CD14-positive monocyte (primary cell): ENCODE measurements around the gene HM13. TPM values are rescaled to one million over a fixed set of nuclear protein-coding genes. Genes with fewer than 3 reads are reported as not detected.

Experiments
- DNase-seq, 3 donors: peaks; one replicate each; pipeline ENCODE4 v3.0.0-alpha.2; 2011 to 2022
- H2AFZ ChIP-seq: 2 replicates; pipeline ENCODE4 v1.6.0; 2012; ENCODE audit warnings: mild to moderate bottlenecking, low read depth, low read length, inconsistent platforms; ENCODE audit not compliant: insufficient read depth, poor library complexity, severe bottlenecking
- H3K27ac ChIP-seq, 2 donors: 1 replicate in 1 of 2; 2 replicates in 1 of 2; pipeline ENCODE4 v1.5.1; 2012 to 2013; ENCODE audit warnings: low read length in 2 of 2, control low read depth in 1 of 2, inconsistent platforms in 1 of 2, low read depth in 1 of 2, mild to moderate bottlenecking in 1 of 2
- H3K27me3 ChIP-seq, 2 donors: one replicate each; pipeline versions ENCODE4 v1.6.0 to v1.6.1; 2011 to 2013; ENCODE audit warnings: low read length in 2 of 2; ENCODE audit not compliant: control insufficient read depth in 2 of 2, insufficient read depth in 2 of 2
- H3K36me3 ChIP-seq, 2 donors: replicated peaks in 1 of 2; 1 replicate in 1 of 2; 2 replicates in 1 of 2; pipeline versions ENCODE4 v1.5.1 to v1.6.1; 2012 to 2013; ENCODE audit warnings: low read length in 2 of 2, control low read depth in 1 of 2, inconsistent platforms in 1 of 2, mild to moderate bottlenecking in 1 of 2; ENCODE audit not compliant: insufficient read depth in 2 of 2, control insufficient read depth in 1 of 2
- H3K4me1 ChIP-seq, 2 donors: 1 replicate in 1 of 2; 2 replicates in 1 of 2; pipeline versions ENCODE4 v1.5.1 to v1.6.1; 2012 to 2013; ENCODE audit warnings: low read length in 2 of 2, control low read depth in 1 of 2, inconsistent platforms in 1 of 2, mild to moderate bottlenecking in 1 of 2, moderate library complexity in 1 of 2; ENCODE audit not compliant: insufficient read depth in 2 of 2, control insufficient read depth in 1 of 2
- H3K4me2 ChIP-seq: replicated peaks from 2 replicates; pipeline ENCODE3; 2012; ENCODE audit warnings: low read length, moderate library complexity, mild to moderate bottlenecking; ENCODE audit not compliant: poor library complexity, severe bottlenecking; ENCODE audit errors: extremely low read depth
- H3K4me3 ChIP-seq, 3 experiments: fragments of 200-600 bp in 1 of 3; sonication (generic) in 1 of 3; replicated peaks in 1 of 3; 1 replicate in 2 of 3; 2 replicates in 1 of 3; pipeline ENCODE4 v1.5.1; 2011 to 2013; ENCODE audit warnings: low read length in 3 of 3, mild to moderate bottlenecking in 3 of 3, control low read depth in 2 of 3, low read depth in 2 of 3, inconsistent platforms in 1 of 3, moderate library complexity in 1 of 3
- H3K79me2 ChIP-seq: 2 replicates; pipeline ENCODE4 v1.6.0; 2012; ENCODE audit warnings: mild to moderate bottlenecking, control low read depth, inconsistent platforms, low read length, moderate library complexity; ENCODE audit not compliant: insufficient read depth
- H3K9ac ChIP-seq: 2 replicates; pipeline ENCODE4 v1.6.0; 2017; ENCODE audit warnings: low read length, mild to moderate bottlenecking; ENCODE audit not compliant: insufficient read depth, poor library complexity, severe bottlenecking
- H3K9me3 ChIP-seq, 2 donors: replicated peaks in 1 of 2; 1 replicate in 1 of 2; 2 replicates in 1 of 2; pipeline versions ENCODE4 v1.5.1 to v1.6.1; 2012 to 2013; ENCODE audit warnings: low read length in 2 of 2, control low read depth in 1 of 2; ENCODE audit not compliant: control insufficient read depth in 1 of 2, insufficient read depth in 1 of 2
- H4K20me1 ChIP-seq: 2 replicates; pipeline ENCODE4 v1.6.0; 2012; ENCODE audit warnings: mild to moderate bottlenecking, low read length, control low read depth, moderate library complexity; ENCODE audit not compliant: insufficient read depth
- H3K27ac Mint-ChIP-seq, 7 donors: one replicate each; pipeline ENCODE4 v1.8.0; 2020; ENCODE audit warnings: mild to moderate bottlenecking in 7 of 7, mixed read lengths in 7 of 7, moderate library complexity in 6 of 7, inconsistent platforms in 2 of 7
- H3K27me3 Mint-ChIP-seq, 3 donors: one replicate each; pipeline ENCODE4 v1.8.0; 2021 to 2022; ENCODE audit warnings: low read depth in 3 of 3, mild to moderate bottlenecking in 3 of 3, mixed read lengths in 3 of 3, moderate library complexity in 3 of 3, inconsistent platforms in 1 of 3
- H3K36me3 Mint-ChIP-seq, 2 donors: one replicate each; pipeline ENCODE4 v1.8.0; 2020; ENCODE audit warnings: mixed read lengths in 2 of 2, inconsistent platforms in 1 of 2, mild to moderate bottlenecking in 1 of 2
- H3K4me1 Mint-ChIP-seq: one replicate; pipeline ENCODE4 v1.8.0; 2020; ENCODE audit warnings: mild to moderate bottlenecking, mixed read lengths
- H3K4me3 Mint-ChIP-seq, 2 donors: one replicate each; pipeline ENCODE4 v1.8.0; 2020; ENCODE audit warnings: mild to moderate bottlenecking in 2 of 2, mixed read lengths in 2 of 2, moderate library complexity in 1 of 2
- H3K9me3 Mint-ChIP-seq, 7 donors: one replicate each; pipeline ENCODE4 v1.8.0; 2020 to 2022; ENCODE audit warnings: mixed read lengths in 7 of 7, mild to moderate bottlenecking in 6 of 7, moderate library complexity in 6 of 7, inconsistent platforms in 2 of 7
- CTCF ChIP-seq: fragments of 200-600 bp; IDR thresholded peaks from one replicate; pipeline ENCODE4 v1.8.0; 2022; ENCODE audit warnings: antibody characterized with exemption, mild to moderate bottlenecking
- WGBS: methylation state at CpG from one replicate; pipeline ENCODE4 v1.1.5; 2013; ENCODE audit warnings: missing lambda C conversion rate; ENCODE audit not compliant: insufficient coverage; 5-methylcytosine and 5-hydroxymethylcytosine counted together
- intact Hi-C, 2 donors: fragments of 100-400 bp; cut with micrococcal nuclease; formaldehyde crosslinking; loops; one replicate each; pipeline versions ENCODE4 v1.15.0 to v1.15.1; 2023
- polyA plus RNA-seq, 3 donors: library from polyadenylated mRNA; depleted of rRNA in 1 of 3; unstranded in 2 of 3; stranded (reverse) in 1 of 3; fragments of 300-500 nt in 2 of 3; fragments of >200 nt in 1 of 3; fragmentation: Illumina TruSeq in 2 of 3; gene quantifications; 1 replicate in 2 of 3; 2 replicates in 1 of 3; pipeline ENCODE4 v1.2.3, GENCODE V29; 2012 to 2021

Gene HM13
- polyA plus RNA-seq, 3 donors = 199 to 329 (median 320) TPM

- Histone ChIP-seq H3K27ac (no peak overlapping the region), H4K20me1 (peaks cover 32% of the 10 kb centered on the region), H3K79me2 (no peaks in the 10 kb centered on the region), H3K9me3 (no peaks in the 10 kb centered on the region), H3K27me3 (no peaks in the 10 kb centered on the region), H3K4me1 (peaks cover 5 to 11% of the 10 kb centered on the region in 2 donors), H3K9ac (no peak overlapping the region), H2AFZ (no peak overlapping the region), H3K36me3 (peaks cover 62 to 88% of the 10 kb centered on the region in 2 donors), H3K4me3 (no peak overlapping the region), H3K4me2 (no peak overlapping the region)
- Mint-ChIP-seq H3K27ac (peak overlapping the region in 5 of 7 donors; percentile 9 to 71 (median 61)), H3K36me3 (peaks cover 71 to 91% of the 10 kb centered on the region in 2 donors), H3K9me3 (peaks cover 0 to 2% (median 0%) of the 10 kb centered on the region in 7 donors), H3K4me3 (no peak overlapping the region), H3K27me3 (peaks cover 0 to 2% (median 0%) of the 10 kb centered on the region in 3 donors), H3K4me1 (peaks cover 7% of the 10 kb centered on the region)
- 98% methylated on average over 5 of the region's 6 CpGs for WGBS
- intact Hi-C loops = no loop called here
- TF ChIP-seq CTCF = no peak
- no peak for DNase-seq
Observed at GRCh38 chr20:31555203-31555775, 41.0 kb downstream of the HM13 start.

GRCh38 chr20:31559704-31560093 is 45.5 kb downstream of the HM13 start:
- H3K27ac Mint-ChIP-seq = peak overlapping the region; percentile 86 to 98 (median 89)
- Histone ChIP-seq H3K4me1 (peaks cover 19 to 27% of the 10 kb centered on the region in 2 donors), H3K9me3 (no peaks in the 10 kb centered on the region), H3K4me2 (no peak overlapping the region), H2AFZ (no peak overlapping the region), H3K4me3 (no peak overlapping the region), H3K79me2 (peaks cover 4% of the 10 kb centered on the region), H4K20me1 (peaks cover 49% of the 10 kb centered on the region), H3K27me3 (no peaks in the 10 kb centered on the region), H3K9ac (no peak overlapping the region), H3K27ac (peak overlapping the region; percentile 66 to 91), H3K36me3 (peaks cover 63 to 83% of the 10 kb centered on the region in 2 donors)
- no peak for TF ChIP-seq CTCF
- no peak for DNase-seq
- peaks cover 0 to 2% (median 0%) of the 10 kb centered on the region in 3 donors for H3K27me3 Mint-ChIP-seq
- peaks cover 24% of the 10 kb centered on the region for H3K4me1 Mint-ChIP-seq
- peaks cover 73 to 88% of the 10 kb centered on the region in 2 donors for H3K36me3 Mint-ChIP-seq
- peaks cover 0 to 5% (median 0%) of the 10 kb centered on the region in 7 donors for H3K9me3 Mint-ChIP-seq
- H3K4me3 Mint-ChIP-seq = no peak overlapping the region
- WGBS = no CpG with 5 or more reads among the region's 2 CpGs
- intact Hi-C loops = loop anchor here in 1 of 2 donors (1.0 to 5.0 kb wide), 3 partner anchors 37 to 163 kb away; partner anchors contain the start of gene BCL2L1
